ENCODE data around the gene WAPL. TPM values are rescaled to one million over a fixed set of nuclear protein-coding genes. Genes with fewer than 3 reads are reported as not detected.

Gene WAPL
- total and polyA plus RNA-seq, 2 of the 13 experiments (the other 11 are each of a cell fraction or from before 2014, with no cell fraction given): 13.2 to 43.5 TPM

- TF ChIP-seq ZNF691 (CRISPR knock-in tag; IDR thresholded peaks at IDR 0.05; ENCODE audit: borderline replicate concordance, low read depth) (no peak), ZBTB4 (CRISPR knock-in tag; IDR thresholded peaks at IDR 0.05; ENCODE audit: borderline replicate concordance) (no peak), BATF2 (CRISPR knock-in tag; IDR thresholded peaks at IDR 0.05) (no peak), ZZZ3 (CRISPR knock-in tag; IDR thresholded peaks at IDR 0.05; ENCODE audit: borderline replicate concordance) (no peak), PLSCR1 (CRISPR knock-in tag; IDR thresholded peaks at IDR 0.05; ENCODE audit: borderline replicate concordance) (no peak), CTCF (CRISPR knock-in tag; IDR thresholded peaks at IDR 0.05) (no peak), HNF1A (IDR thresholded peaks at IDR 0.05; ENCODE audit: low read depth) (no peak), HNF1A (CRISPR knock-in tag; IDR thresholded peaks at IDR 0.05; ENCODE audit: borderline replicate concordance) (no peak), ZFP36L2 (CRISPR knock-in tag; IDR thresholded peaks at IDR 0.05) (no peak), ZNF891 (CRISPR knock-in tag; IDR thresholded peaks at IDR 0.05) (no peak; the same call in 1 of the 2 replicates), ZMAT5 (CRISPR knock-in tag; IDR thresholded peaks at IDR 0.05; ENCODE audit: borderline replicate concordance, low read depth) (no peak), SP5 (CRISPR knock-in tag; IDR thresholded peaks at IDR 0.05; ENCODE audit: borderline replicate concordance, low read depth) (no peak), IKZF4 (CRISPR knock-in tag; IDR thresholded peaks at IDR 0.05; ENCODE audit: borderline replicate concordance, low read depth, not compliant biosample characterization) (no peak), ZNF558 (CRISPR knock-in tag; IDR thresholded peaks at IDR 0.05; ENCODE audit: borderline replicate concordance) (peak; percentile 44; the same call in 1 of the 2 replicates), MTF2 (CRISPR knock-in tag; IDR thresholded peaks at IDR 0.05; ENCODE audit: borderline replicate concordance) (no peak)
These were observed 518 bp downstream of the WAPL start (continued) for GRCh38 chr10:86520871-86521677.
